HFF-Myc (cell line): ENCODE measurements around the gene PRDM7.
"Not testable (repeated sequence)": the region's sequence is repeated elsewhere in the genome, so short reads cannot be mapped to it uniquely, and the experiment has no call there.

ENCODE experiments used
- DNase-seq: peaks from one replicate; pipeline ENCODE4 v3.0.0-alpha.2; 2011; ENCODE audit warnings: low read depth; ENCODE audit errors: extremely low read depth
- H3K4me3 ChIP-seq: replicated peaks from 2 replicates; pipeline ENCODE4 v1.5.1; 2011; ENCODE audit warnings: low read depth, mild to moderate bottlenecking, control low read depth, low read length
- TF ChIP-seq, protein P1 (sequence below): IDR thresholded peaks from 2 replicates; pipeline ENCODE4 v1.5.1; 2012; ENCODE audit warnings: mild to moderate bottlenecking, low read depth, low read length, control low read depth; ENCODE audit errors: missing control alignments

Gene PRDM7

DNA sequence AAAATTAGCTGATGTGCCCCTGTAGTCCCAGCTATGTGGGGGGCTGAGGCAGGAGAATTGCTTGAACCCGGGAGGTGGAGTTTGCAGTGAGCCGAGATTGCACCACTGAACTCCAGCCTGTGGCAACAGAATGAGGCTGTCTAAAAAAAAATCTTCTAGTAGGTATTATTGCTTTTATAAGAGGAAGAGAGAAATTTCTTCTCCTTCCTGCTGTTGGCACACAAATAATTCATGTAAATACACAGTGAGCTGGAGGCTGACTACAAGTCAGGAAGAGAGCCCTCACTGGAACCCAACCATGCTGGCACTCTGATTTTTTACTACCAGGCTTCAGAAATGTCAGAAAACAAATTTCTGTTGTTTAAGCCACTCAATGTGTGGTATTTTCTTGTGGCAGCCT, 6.7 kb downstream of the PRDM7 start:
- no peak overlapping the region for H3K4me3 ChIP-seq
- TF ChIP-seq, protein P1, sequence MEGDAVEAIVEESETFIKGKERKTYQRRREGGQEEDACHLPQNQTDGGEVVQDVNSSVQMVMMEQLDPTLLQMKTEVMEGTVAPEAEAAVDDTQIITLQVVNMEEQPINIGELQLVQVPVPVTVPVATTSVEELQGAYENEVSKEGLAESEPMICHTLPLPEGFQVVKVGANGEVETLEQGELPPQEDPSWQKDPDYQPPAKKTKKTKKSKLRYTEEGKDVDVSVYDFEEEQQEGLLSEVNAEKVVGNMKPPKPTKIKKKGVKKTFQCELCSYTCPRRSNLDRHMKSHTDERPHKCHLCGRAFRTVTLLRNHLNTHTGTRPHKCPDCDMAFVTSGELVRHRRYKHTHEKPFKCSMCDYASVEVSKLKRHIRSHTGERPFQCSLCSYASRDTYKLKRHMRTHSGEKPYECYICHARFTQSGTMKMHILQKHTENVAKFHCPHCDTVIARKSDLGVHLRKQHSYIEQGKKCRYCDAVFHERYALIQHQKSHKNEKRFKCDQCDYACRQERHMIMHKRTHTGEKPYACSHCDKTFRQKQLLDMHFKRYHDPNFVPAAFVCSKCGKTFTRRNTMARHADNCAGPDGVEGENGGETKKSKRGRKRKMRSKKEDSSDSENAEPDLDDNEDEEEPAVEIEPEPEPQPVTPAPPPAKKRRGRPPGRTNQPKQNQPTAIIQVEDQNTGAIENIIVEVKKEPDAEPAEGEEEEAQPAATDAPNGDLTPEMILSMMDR, result no peak
- no peak for DNase-seq

DNA sequence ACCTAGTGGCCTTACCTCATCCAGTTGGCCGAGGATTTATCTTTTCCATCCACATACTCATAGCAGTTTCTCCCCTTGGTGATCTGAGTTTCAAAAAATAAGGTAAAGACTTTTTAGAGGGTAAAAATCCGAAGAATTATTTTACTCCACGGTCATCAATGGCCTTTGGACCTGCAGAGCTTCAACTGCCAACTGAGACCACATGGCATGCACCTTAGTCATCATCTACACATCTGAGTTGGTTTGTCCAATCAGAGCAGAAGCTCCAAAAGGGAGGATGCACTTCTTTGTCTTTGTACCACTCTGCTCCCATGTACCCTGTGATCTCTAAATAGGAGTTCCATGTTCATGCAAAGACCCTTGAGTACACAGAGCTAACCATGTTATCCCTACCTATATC, 15.7 kb downstream of the PRDM7 start:
- TF ChIP-seq, protein P1, result no peak
- no peak for DNase-seq

DNA sequence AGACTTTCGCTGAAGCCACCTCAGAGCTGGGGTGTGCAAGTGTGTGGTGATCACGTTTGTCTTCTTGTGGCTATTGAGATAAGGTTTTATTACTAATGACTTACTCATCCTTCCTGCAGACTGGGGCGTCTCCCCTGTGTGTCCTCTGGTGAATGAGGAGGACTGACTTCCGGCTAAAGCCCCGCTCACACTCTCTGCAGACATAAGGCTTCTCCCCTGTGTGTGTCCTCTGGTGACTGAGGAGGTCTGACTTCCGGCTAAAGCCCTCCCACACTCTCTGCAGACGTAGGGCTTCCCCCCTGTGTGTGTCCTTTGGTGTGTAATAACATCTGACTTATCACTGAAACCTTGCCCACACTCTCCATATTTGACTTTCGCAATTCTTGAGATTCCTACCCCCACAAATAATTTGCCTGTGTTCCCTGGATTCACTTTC, 19.4 kb downstream of the PRDM7 start:
- TF ChIP-seq, protein P1, result no peak
- peak; percentile 37 for DNase-seq
- H3K4me3 ChIP-seq, result no peak overlapping the region

More for the DNA sequence above, 15.7 kb downstream of the PRDM7 start:
- H3K4me3 ChIP-seq, result no peak overlapping the region

DNA sequence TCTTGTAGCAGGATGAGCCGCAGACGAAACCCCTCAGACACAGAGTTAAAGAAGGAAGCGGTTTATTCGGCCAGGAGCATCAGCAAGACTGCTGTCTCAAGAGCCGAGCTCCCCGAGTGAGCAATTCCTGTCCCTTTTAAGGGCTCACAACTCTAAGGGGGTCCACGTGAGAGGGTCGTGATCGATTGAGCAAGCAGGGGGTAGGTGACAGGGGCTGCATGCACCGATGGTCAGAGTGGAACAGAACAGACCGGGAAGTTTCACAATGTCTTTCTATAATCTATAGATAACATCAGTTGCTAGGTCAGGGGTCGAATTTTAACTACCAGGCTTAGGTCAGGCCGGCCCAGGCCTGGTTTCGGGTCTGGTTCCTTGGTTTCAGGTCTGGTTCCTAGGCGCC, 20.6 kb downstream of the PRDM7 start:
- DNase-seq, H3K4me3 ChIP-seq: not testable (repeated sequence)

DNA sequence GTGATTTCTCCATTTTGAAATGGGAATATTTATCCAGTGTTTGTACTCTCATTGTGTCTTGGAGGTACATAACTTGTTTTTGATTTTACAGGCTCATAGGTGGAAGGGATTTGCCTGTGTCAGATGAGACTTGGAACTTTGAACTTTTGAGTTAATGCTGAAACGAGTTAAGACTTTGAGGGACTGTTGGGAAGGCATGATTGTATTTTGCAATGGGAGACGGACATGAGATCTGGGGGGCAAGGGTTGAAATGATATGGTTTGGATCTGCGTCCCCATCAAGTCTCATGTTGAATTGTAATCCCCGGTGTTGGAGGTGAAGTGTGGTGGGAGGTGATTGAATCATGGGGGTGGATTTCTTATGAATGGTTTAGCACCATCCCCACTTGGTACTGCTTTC, 21.8 kb downstream of the PRDM7 start:
- TF ChIP-seq, protein P1, result no peak
- DNase-seq, result no peak
- H3K4me3 ChIP-seq, result no peak overlapping the region

DNA sequence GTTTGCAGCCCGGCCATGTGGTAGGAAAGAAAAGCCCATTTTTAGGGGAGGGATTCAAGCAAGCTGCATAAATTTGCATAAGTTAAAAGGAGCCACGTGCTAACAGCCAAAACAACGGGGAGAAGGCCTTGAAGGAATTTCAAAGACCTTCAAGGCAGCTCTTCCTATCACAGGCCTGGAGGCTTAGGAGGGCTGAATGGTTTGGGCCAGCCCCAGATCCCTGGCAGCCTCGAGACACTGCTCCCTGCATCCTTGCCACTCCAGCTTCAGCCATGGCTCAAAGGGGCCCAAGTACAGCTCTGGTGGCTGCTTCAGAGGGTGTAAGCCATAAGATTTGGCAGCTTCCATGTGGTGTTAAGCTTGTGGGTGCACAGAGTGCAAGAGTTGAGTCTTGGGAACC, 22.6 kb downstream of the PRDM7 start:
- no peak overlapping the region for H3K4me3 ChIP-seq
- TF ChIP-seq, protein P1, result no peak
- DNase-seq, result no peak

DNA sequence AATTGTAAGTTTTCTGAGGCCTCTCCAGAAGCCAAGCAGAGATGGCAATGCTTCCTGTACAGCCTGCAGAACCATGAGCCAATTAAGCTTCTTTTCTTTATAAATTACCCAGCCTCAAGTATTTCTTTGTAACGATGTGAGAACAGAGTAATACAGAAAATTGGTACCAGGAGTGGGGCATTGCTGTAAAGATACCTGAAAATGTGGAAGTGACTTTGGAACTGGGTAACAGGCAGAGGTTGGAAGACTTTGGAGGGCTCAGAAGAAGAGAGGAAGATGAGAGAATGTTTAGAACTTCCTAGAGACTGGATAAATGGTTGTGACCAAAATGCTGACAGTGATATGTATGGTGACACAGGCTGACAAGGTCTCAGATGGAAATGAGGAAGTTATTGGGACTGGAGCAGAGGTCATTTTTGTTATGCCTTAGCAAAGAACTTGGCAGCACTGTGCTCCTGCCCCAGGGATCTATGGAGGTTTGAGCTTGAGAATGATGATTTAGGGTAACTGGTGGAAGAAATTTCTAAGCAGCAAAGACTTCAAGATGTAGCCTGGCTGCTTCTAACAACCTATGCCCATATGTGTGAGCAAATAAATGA, 23.1 kb downstream of the PRDM7 start:
- DNase-seq, result no peak
- TF ChIP-seq, protein P1, result no peak
- H3K4me3 ChIP-seq, result no peak overlapping the region
